Activated CD4-positive, CD25-positive, alpha-beta regulatory T cell treated with anti-CD3 and anti-CD28 coated beads, Interleukin-2, amount 50 U/mL, for 16 hours (primary cell): Measurements from ENCODE around the gene SP3.

Source experiments
- DNase-seq: peaks from one replicate; pipeline ENCODE4 v3.0.0-alpha.2; 2020; ENCODE audit warnings: low read depth, low spot score

The SP3 gene

GRCh38 chr2:173968551-173968950, 3.4 kb upstream of the SP3 start:
- DNase-seq = no peak

GRCh38 chr2:173966274-173967098, 1.3 kb upstream of the SP3 start:
- DNase-seq = no peak

- peak; percentile 68 for DNase-seq
These were observed 405 bp downstream of the SP3 start for GRCh38 chr2:173964565-173965371.

GRCh38 chr2:173963817-173964564, 1.2 kb downstream of the SP3 start:
- DNase-seq = peak; percentile 83

- DNase-seq = peak; percentile 34
These were observed 1.8 kb downstream of the SP3 start for GRCh38 chr2:173963323-173963816.

GRCh38 chr2:173962583-173963110, 2.5 kb downstream of the SP3 start:
- DNase-seq = no peak

GRCh38 chr2:173962031-173962430, 3.1 kb downstream of the SP3 start:
- no peak for DNase-seq

GRCh38 chr2:173961346-173961705, 3.8 kb downstream of the SP3 start:
- no peak for DNase-seq

GRCh38 chr2:173959909-173960308, 5.3 kb downstream of the SP3 start:
- DNase-seq = no peak

- no peak for DNase-seq
These were observed 5.8 kb downstream of the SP3 start for GRCh38 chr2:173959358-173959884.

GRCh38 chr2:173958198-173958846, 6.9 kb downstream of the SP3 start:
- DNase-seq = no peak

GRCh38 chr2:173957517-173957916, 7.7 kb downstream of the SP3 start:
- no peak for DNase-seq

- no peak for DNase-seq
These were observed 8.7 kb downstream of the SP3 start for GRCh38 chr2:173956454-173956853.

- DNase-seq = no peak
These were observed 9.3 kb downstream of the SP3 start for GRCh38 chr2:173955867-173956266.

- DNase-seq = no peak
These were observed 10.2 kb downstream of the SP3 start for GRCh38 chr2:173955004-173955403.

- no peak for DNase-seq
These were observed 12.1 kb downstream of the SP3 start for GRCh38 chr2:173953047-173953424.

GRCh38 chr2:173952267-173953046, 12.7 kb downstream of the SP3 start:
- DNase-seq = no peak

GRCh38 chr2:173948842-173949241, 16.3 kb downstream of the SP3 start:
- no peak for DNase-seq

- DNase-seq = no peak
These were observed 17.0 kb downstream of the SP3 start for GRCh38 chr2:173948198-173948597.

- DNase-seq = no peak
These were observed 18.0 kb downstream of the SP3 start for GRCh38 chr2:173947131-173947530.
